Fibroblast of villous mesenchyme (primary cell): ENCODE measurements around the gene IGHMBP2. TPM values are rescaled to one million over a fixed set of nuclear protein-coding genes. Genes with fewer than 3 reads are reported as not detected.

Experiments
- DNase-seq: peaks from one replicate; pipeline ENCODE4 v3.0.0-alpha.2; 2010; ENCODE audit warnings: low read depth
- H3K4me3 ChIP-seq: 2 replicates; pipeline ENCODE4 v1.5.1; 2011; ENCODE audit warnings: low read depth, mild to moderate bottlenecking, low read length
- total RNA-seq: library from RNA; depleted of rRNA; stranded (reverse); fragments of >200 nt; gene quantifications from 2 replicates; pipeline ENCODE4 v1.2.3, GENCODE V29; 2012
- TF ChIP-seq, protein P1 (sequence below): IDR thresholded peaks from 2 replicates; pipeline ENCODE4 v1.5.1; 2012; ENCODE audit warnings: low read depth, mild to moderate bottlenecking, low read length; ENCODE audit not compliant: insufficient read depth

Gene IGHMBP2
- total RNA-seq, 1 donor, result 9.9 TPM

- DNase-seq, result no peak
- TF ChIP-seq, protein P1, sequence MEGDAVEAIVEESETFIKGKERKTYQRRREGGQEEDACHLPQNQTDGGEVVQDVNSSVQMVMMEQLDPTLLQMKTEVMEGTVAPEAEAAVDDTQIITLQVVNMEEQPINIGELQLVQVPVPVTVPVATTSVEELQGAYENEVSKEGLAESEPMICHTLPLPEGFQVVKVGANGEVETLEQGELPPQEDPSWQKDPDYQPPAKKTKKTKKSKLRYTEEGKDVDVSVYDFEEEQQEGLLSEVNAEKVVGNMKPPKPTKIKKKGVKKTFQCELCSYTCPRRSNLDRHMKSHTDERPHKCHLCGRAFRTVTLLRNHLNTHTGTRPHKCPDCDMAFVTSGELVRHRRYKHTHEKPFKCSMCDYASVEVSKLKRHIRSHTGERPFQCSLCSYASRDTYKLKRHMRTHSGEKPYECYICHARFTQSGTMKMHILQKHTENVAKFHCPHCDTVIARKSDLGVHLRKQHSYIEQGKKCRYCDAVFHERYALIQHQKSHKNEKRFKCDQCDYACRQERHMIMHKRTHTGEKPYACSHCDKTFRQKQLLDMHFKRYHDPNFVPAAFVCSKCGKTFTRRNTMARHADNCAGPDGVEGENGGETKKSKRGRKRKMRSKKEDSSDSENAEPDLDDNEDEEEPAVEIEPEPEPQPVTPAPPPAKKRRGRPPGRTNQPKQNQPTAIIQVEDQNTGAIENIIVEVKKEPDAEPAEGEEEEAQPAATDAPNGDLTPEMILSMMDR, result no peak
- no peak overlapping the region for H3K4me3 ChIP-seq
Observed at GRCh38 chr11:68900835-68901381, 2.8 kb upstream of the IGHMBP2 start.

- peak; percentile 36 for DNase-seq
- H3K4me3 ChIP-seq, result peak overlapping the region; percentile 100
- TF ChIP-seq, protein P1, result no peak
Observed at GRCh38 chr11:68904248-68904847, 657 bp downstream of the IGHMBP2 start.

DNA sequence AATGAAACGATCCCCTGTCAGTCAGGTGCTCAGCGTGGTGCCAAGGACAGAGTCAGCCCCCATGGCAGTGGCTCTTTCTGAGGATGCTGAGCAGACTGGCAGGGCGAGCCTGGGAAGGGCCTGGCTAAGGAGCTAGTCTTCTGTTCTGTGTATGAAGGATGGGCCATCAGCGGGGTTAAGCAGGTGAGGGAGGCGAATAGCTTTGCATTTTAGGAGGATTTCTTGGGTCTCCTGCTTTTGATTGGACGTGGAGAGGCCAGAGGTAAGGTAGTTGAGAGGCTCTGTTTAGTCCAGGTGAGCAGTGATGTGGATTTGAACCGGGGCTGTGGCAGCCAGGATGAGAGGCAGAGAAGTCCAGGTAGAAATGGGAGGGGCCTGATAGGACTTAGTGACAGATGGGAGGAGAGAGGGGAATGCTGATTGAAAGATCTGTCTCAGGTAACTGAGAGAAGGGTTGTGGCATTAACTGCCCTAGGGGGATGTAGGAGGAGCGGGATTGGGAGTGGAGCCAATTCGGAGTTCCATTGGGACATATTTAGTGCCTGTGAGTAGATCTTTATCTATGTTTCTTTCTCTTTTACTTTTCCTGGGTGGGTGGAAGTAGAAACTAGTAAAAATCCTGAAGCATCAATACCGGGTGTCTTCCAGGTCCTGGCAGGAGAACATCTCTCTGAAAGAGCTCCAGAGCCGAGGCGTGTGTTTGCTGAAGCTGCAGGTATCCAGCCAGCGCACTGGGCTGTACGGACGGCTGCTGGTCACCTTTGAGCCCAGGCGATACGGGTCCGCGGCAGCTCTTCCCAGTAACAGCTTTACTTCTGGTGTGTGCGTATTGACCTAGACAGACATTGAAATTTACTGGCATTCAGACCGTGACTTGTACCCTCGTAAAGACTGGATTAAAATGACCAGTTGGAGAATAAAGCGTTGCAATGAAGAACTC is 2.0 kb downstream of the IGHMBP2 start:
- TF ChIP-seq, protein P1, result no peak
- DNase-seq, result no peak
- H3K4me3 ChIP-seq, result no peak overlapping the region

DNA sequence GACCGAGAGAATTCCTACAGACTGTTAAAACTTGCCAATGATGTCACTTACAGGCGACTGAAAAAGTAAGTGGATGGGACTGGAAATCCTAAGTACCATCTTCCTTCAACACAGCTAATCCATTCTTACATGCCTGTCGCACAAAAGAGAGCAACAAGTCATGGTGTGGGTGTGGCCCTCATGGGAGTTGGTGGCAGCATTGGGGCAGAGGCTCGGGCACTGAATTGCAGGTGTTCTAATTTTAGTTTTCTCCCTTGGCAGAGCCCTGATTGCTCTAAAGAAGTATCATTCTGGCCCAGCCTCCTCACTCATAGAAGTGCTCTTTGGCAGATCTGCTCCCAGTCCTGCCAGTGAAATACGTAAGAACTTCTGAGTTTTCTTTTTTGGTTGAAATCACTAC is 4.6 kb downstream of the IGHMBP2 start:
- no peak overlapping the region for H3K4me3 ChIP-seq
- no peak for DNase-seq
- TF ChIP-seq, protein P1, result no peak

GRCh38 chr11:68910965-68911364 is 7.3 kb downstream of the IGHMBP2 start:
- TF ChIP-seq, protein P1, result no peak
- no peak overlapping the region for H3K4me3 ChIP-seq
- DNase-seq, result no peak

GRCh38 chr11:68911731-68912130 is 8.0 kb downstream of the IGHMBP2 start:
- DNase-seq, result no peak
- H3K4me3 ChIP-seq, result no peak overlapping the region
- TF ChIP-seq, protein P1, result no peak
